IPS-18c (cell line): ENCODE measurements around the gene CYP46A1.
"Not testable (repeated sequence)": the region's sequence is repeated elsewhere in the genome, so short reads cannot be mapped to it uniquely, and the experiment has no call there.

Source experiments
- H3K4me3 ChIP-seq: 2 replicates; pipeline ENCODE4 v1.7.0; 2013; ENCODE audit warnings: low read depth, mild to moderate bottlenecking, low read length, moderate library complexity; ENCODE audit not compliant: insufficient read depth
- H3K9me3 ChIP-seq: one replicate; pipeline ENCODE4 v1.6.1; 2013; ENCODE audit warnings: mild to moderate bottlenecking, low read length, moderate library complexity; ENCODE audit not compliant: control insufficient read depth, insufficient read depth

The CYP46A1 gene

DNA sequence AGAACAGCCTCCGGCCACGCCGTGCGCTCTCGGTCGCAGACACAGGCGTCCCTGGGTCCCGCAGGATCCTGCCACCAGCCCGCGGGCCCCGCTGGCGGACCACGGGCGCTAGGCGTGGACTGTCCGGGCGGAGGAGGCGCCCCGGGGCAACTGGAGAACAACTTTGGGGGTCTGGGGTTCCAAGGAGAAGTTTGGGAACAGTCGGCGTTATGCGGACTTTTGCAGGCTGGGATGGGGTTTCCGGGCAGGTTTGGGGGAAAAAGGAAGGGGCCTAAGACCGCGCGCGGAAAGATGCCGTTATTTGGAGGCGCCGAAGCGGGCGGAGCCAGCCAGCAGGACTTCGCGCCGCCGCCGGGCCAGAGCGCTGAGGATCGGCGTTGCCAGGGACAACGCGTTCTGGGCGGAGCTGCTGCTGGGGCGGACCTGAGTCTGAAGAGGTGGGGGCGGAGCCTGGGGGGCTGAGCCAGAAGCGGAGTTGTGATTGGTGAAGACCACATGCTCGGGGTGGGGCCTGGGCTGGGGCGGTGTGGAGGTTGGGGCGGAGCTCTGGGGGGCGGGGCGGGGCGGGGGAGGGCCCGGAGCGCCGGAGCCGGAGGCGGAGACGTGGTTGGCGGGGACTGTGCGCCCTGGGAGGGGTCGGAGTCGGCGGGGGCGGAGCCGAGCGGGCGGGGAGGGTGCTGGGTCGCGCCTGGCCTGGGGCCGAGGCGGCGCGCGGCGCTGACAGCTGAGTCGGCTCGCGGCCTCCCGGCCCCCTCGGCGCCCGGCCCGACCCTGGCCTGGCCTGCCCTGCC is at the start of gene CYP46A1:
Gene CYP46A1, plus strand, starts transcription at position 680 of the 791 bp plus-strand sequence. CDS start 120 bp downstream, outside the sequence.
- no peaks in the 10 kb centered on the region for H3K9me3 ChIP-seq
- peak within 1 kb of the TSS; percentile 91 for H3K4me3 ChIP-seq

DNA sequence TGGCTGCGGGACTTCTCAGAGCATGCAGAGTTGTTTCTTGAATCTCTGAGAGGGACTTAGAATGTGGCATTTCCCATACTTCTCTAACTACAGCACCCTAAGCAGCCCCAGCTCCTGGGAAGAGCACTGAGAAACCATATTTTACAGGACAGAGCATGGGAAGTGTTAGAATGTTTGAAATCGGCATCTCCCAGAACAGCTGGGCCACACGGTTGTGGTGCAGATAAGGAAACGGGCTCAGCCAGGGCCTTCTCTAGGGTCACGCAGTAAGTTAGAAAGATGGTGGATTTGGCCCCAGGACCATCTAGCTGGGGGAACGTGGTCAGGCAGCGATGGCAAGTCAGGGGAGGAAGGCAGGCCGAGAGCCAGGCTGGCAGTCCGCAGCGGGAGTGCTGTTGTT is 49.7 kb upstream of the CYP46A1 start:
- Histone ChIP-seq H3K9me3 (peaks cover 2% of the 10 kb centered on the region), H3K4me3 (no peak overlapping the region)

DNA sequence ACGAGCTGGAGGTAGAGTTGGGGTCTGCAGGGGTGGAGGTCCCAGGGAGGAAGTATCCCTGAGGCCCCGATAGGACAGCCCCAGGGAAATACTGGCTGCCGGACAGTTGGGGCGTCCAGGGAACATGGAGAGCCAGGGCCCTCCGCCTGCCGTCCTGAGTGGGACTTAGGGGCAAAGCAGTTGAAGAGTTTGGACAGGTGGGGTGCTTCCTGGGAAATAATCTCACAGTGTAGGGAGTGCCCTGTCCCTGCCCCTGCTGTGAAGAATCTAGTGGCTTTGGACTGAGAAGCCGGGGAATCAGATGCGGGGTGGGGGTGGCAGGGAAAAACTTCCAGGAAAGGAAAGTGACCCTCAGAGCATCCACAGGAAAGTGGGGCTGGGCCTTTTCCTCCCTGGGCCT is 49.0 kb upstream of the CYP46A1 start:
- Histone ChIP-seq H3K4me3 (no peak overlapping the region), H3K9me3 (peaks cover 2% of the 10 kb centered on the region)

- peaks cover 2% of the 10 kb centered on the region for H3K9me3 ChIP-seq
- H3K4me3 ChIP-seq = no peak overlapping the region
Measured at GRCh38 chr14:99636487-99636886, 47.6 kb upstream of the CYP46A1 start.

DNA sequence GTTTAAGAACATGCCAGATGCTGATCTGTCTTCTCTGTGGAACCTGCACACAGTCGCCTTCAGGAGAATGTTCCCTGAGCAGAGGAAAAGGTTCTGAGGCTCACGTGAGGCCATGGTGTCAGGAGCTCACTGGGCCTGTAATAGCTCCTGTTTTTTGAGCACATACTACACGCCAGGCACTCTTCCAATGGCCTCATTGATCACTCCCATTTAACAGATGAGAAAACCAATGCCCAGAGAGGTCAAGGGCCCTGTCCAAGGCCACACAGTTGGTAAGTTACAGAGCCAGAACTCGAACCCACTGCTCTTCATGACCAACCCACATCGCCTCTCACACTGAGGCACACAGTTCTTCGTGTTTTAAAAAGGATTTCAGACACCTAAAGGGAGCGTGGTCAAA is 46.5 kb upstream of the CYP46A1 start:
- H3K9me3 ChIP-seq = no peaks in the 10 kb centered on the region
- H3K4me3 ChIP-seq = no peak overlapping the region

DNA sequence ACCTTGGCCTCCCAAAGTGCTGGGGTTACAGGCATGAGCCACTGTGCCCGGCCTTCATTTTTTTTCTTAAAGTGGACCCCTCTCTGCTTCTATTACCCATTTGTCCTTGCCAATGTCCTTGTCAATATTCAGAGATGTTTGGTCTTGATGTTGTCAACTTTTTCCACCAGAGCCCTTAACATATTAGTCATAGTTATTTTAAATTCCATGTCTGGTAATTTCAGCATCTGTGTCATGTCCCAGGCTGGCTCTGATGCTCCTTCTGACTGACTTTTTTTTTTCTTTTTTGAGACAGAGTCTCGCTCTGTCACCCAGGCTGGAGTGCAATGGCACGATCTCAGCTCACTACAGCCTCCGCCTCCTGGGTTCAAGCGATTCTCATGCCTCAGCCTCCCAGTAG is 41.3 kb upstream of the CYP46A1 start:
- not testable (repeated sequence) for H3K9me3 ChIP-seq, H3K4me3 ChIP-seq

DNA sequence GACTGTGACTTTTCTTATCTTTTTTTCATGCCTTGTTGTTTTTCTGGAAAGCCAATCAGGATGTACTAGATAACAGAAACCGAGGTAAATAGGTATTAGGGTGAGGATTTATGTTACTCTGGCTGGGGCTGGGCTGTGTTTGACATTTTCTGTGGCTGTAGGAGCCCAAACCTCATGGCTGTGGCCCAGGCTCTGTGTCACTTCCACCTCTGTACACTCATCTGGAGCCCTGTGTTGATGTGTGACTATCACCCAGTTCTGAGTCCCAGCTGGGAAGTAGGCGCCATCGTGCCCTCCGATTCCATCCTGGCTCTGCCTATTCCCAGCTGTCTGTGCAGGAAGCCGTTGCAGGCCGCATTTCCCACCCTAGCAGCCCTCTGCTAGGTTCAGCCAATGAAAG is 40.8 kb upstream of the CYP46A1 start:
- H3K4me3 ChIP-seq = no peak overlapping the region
- peaks cover 3% of the 10 kb centered on the region for H3K9me3 ChIP-seq

- H3K4me3 ChIP-seq = peak overlapping the region; percentile 56
Measured at GRCh38 chr14:99644035-99644587, 40.0 kb upstream of the CYP46A1 start.

GRCh38 chr14:99644723-99645544 is 39.2 kb upstream of the CYP46A1 start, which contains the start of gene HHIPL1:
Gene HHIPL1, plus strand, starts transcription at chr14:99645129. Its CDS starts 79 bp downstream, at chr14:99645208.
- H3K9me3 ChIP-seq = peaks cover 3% of the 10 kb centered on the region
- peak within 1 kb of the TSS; percentile 56 for H3K4me3 ChIP-seq

More at GRCh38 chr14:99644035-99644587, 40.0 kb upstream of the CYP46A1 start:
- H3K9me3 ChIP-seq = peaks cover 3% of the 10 kb centered on the region

GRCh38 chr14:99645545-99646505 is 38.3 kb upstream of the CYP46A1 start:
- Histone ChIP-seq H3K4me3 (peak overlapping the region; percentile 56), H3K9me3 (peaks cover 3% of the 10 kb centered on the region)

GRCh38 chr14:99647411-99647810 is 36.7 kb upstream of the CYP46A1 start:
- no peak overlapping the region for H3K4me3 ChIP-seq
- H3K9me3 ChIP-seq = peaks cover 3% of the 10 kb centered on the region

GRCh38 chr14:99648027-99648784 is 35.9 kb upstream of the CYP46A1 start:
- Histone ChIP-seq H3K4me3 (no peak overlapping the region), H3K9me3 (peaks cover 3% of the 10 kb centered on the region)

- peaks cover 3% of the 10 kb centered on the region for H3K9me3 ChIP-seq
- H3K4me3 ChIP-seq = no peak overlapping the region
Measured at GRCh38 chr14:99649219-99649618, 34.9 kb upstream of the CYP46A1 start.

- peaks cover 3% of the 10 kb centered on the region for H3K9me3 ChIP-seq
- H3K4me3 ChIP-seq = no peak overlapping the region
Measured at GRCh38 chr14:99649643-99650042, 34.5 kb upstream of the CYP46A1 start.

GRCh38 chr14:99650189-99650588 is 33.9 kb upstream of the CYP46A1 start:
- no peaks in the 10 kb centered on the region for H3K9me3 ChIP-seq
- H3K4me3 ChIP-seq = no peak overlapping the region
